ENCODE data around the gene HSD11B2.

The HSD11B2 gene

DNA sequence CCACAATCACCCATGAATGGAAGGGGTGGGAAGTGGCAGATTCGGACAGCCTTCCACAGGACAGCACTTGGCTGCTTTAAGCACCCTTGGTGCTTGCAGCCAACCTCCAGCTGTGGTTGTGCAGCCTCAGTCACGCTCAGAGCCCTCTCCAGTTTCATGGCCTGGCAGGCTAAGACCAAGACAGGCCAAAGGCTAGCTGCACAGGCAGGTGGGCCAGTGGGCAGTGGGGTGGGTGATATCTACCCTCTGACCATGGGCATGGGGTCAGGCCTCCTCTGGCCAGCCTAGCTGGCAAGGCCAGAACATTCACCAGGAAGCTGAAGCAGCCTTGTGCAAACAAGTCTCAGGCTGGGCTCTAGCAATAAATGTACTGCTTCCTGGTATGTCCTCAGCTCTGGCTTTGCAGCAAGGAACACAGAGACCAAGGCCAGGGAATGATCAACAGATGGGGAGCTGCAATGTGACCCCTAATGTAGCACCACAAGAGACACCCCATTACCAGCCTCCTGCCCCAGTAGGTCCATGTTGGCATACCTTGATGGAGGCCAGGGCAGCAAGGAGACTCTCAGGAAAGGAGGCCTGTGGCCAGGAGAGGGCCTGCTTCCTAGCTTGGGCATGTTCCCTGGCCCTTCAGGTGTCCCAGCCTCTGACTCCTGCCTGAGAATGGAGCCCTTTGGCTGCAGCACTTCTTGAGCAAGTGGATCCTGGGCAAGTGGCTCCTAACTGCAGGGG, 20.9 kb downstream of the HSD11B2 start:
- no peak for DNase-seq (ENCODE audit: low spot score)

DNA sequence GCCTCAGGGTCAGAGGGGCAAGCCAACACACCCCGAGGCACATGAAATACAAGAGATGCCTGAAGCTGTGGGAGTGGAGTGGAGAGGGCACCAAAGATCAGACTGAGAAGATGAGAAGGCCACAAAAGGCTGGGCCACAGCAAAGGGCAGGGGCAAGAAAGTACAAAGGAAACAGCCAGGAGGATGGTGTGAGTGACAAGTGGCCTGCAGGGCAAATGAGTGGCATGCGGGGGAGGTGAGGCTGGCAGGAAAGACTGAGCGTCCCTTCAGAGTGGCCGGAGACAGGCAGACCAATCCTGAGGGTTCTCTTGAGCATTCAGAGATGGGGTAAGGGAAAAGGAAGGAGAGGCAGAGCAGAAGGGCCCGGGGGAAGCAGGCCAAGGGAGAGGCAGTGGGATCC, 23.2 kb downstream of the HSD11B2 start:
- no peak for DNase-seq (ENCODE audit: low spot score)

DNA sequence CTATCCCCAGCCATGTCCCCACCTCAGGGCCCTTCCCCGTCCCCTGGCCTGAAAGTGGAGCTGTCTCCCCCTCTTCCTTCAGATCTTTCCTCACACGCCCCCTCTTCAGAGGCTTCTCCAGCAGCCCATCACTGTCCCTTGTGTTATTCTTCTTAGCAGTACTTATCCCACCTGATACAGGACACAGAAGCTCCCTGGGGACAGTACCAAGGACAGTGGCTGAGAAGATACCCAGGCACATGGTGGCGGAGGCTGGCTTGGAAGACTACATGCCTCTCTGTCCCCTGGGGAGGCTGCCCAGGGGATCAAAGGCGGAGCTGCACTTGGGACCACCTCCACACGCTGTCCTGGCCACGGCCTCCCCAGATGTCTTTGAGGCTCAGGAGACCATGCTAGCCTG, 23.9 kb downstream of the HSD11B2 start:
- DNase-seq (ENCODE audit: low spot score) = no peak

DNA sequence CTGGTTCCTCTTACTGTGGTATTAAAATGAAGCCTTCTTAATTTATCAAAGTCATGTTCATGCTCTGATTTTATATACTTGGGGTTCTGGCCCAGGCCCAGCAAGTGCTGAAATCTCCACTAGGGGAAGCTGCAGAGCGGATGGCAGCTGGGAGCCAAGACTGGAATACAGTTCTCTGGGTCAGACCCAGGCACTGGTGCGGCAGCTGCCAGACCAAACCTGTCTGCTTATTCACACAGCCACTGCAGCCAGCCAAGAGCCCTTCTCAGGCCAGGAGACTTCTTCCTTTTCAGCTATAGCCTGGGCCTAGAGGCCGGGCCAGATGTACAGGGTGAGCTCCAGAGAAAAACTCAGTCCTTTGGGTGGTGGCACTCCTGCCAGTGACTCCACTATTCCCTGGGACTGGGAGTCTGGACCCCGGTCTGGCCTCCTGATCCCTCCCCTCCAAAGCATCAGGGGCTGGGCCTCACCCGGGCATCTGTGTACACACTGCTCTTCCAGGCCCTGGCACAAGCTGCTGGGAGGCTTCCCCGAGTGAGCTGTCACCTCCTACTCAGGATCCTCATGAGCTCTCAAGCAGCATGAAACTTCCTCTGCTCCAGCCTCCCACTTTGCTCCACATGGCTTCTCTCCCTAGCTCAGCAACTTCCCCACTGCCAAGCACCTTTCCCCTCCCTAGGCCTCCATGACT, 25.6 kb downstream of the HSD11B2 start:
- peak; percentile 45 for DNase-seq (ENCODE audit: low spot score)

DNA sequence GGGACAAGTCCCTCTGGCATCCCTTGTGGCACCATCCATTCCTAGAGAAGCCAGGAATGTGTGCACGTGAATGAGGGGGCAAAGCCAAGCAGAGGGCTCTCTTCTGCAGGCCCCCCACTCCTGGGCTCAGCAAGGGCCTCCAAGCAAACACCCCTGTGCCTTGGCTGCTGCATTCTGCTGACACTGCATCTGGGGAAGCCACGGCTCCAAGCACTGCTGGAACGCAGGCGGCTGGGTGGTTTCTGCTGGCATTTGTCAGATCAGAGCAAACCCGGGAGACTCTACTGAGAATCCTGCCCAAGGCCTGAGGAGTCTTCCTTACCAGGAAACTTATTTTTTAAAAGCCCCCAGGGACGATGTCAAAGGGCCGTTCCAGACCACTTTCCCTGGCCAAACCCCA, 26.7 kb downstream of the HSD11B2 start:
- DNase-seq (ENCODE audit: low spot score) = no peak

DNA sequence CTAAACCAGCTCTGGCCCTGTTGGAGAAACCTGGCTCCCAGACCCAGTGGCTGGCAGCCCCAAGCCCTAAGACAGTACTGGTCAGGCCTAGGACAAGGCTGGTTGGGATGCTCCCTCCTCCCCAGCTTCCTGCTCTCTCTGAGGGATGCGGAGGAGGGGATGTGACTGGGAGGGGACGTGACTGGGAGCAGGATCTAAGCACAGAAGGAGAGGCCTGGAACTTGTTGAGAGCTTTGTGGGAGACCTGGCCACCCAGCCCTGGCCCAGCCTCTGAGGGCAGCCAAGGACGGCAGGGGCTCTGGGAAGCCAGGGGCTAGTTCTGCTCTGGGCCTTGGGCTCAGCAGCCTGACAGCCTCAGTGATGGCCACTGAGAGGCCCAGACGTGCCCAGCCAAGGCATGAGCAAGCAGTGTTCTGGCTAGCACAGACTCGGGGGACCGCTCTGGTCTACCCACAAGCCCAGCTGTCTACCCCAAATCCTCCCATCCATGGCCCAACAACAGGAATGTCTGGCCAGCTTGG, 27.3 kb downstream of the HSD11B2 start:
- no peak for DNase-seq (ENCODE audit: low spot score)

DNA sequence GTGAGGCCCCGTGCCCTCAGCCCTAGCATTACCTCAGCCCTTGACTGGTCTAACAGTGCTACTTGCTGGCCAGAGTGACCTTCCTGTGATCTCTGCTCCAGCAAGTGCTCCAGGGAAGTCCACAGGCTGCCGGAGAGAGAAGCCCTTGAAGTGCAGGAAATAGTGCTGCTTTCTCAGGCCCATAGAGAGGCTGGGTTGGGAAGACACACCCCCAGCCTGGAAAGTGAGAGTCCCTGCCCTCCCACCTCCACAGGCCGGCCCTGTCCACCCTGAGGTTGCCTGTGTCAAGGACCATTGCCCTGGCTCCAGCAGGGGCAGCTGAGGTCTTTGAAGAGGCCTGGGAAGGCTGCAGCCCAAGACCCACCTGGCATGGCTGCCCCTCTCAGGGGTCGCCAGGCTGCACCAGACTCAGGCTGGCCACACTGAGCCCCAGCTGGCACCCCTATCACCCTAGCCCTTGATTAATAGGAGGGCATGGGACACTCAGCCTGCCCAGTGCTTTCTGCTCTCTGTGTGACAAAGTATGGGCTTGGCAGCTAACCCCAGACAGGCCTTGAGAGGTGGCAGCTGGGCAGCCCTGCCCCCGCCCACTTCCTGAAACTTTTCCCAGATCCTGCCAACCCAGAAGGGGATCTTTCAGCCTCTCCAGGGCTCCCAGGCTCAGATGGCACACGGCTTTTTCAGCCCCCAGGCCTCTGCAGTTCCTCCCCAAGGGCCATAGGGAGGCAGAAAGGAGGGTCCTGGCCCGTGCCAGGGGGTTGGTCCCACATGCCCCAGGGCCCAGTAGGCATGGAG, 28.3 kb downstream of the HSD11B2 start:
- no peak for DNase-seq (ENCODE audit: low spot score)

DNA sequence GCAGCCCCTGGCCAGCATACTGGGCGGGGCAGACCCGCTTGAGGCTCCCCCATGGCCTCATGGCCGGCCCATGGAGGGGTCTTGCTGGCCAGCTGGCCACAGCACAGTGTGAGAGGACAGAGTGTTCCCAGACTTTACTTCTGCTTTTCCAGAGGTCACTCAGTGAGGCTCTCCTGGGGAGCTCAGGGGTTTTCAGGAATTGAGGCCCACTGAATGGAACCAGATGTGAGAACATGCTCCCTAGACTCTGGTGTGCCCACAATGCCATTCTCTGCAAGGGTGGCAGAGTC, 28.9 kb downstream of the HSD11B2 start:
- DNase-seq (ENCODE audit: low spot score) = no peak

DNA sequence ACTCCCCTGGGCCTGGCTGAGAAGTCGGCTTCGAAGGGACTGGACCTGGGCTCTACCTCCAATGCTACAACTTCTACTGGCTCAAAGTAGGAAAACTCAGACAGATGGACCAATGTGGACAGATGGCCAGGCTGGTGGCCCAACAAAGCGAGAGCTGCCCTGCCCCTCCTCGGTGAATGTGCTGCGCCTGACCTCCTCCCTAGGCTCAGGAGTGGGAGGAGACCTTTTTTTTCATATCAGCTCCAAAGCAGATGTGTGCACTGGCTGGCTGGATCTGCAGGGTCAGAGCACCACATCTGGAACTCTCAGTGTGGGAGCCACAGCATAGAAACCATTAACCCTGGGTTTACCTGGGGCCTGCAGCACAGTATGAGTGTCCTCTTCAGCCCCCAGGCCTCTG, 29.2 kb downstream of the HSD11B2 start:
- DNase-seq (ENCODE audit: low spot score) = peak; percentile 86

DNA sequence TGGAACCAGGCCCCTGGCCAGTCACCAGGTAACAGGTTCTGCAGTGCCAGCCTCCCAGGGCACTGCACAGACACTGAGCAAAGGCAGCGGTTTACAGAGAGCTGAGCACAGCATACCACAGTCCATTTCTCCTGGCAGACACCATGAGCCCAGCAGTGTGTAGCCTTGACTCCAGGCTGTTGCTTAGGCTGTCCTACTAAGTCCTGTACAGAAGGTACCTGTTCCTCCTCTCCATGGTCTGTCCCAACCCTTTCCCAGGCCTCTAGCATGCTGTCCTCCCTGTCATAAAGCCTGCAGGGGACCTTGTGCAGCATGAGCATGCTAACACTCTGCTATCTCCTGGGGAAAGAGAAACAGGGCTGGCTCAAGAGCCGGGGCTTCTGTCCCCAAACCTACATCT, 30.0 kb downstream of the HSD11B2 start:
- no peak for DNase-seq (ENCODE audit: low spot score)

DNA sequence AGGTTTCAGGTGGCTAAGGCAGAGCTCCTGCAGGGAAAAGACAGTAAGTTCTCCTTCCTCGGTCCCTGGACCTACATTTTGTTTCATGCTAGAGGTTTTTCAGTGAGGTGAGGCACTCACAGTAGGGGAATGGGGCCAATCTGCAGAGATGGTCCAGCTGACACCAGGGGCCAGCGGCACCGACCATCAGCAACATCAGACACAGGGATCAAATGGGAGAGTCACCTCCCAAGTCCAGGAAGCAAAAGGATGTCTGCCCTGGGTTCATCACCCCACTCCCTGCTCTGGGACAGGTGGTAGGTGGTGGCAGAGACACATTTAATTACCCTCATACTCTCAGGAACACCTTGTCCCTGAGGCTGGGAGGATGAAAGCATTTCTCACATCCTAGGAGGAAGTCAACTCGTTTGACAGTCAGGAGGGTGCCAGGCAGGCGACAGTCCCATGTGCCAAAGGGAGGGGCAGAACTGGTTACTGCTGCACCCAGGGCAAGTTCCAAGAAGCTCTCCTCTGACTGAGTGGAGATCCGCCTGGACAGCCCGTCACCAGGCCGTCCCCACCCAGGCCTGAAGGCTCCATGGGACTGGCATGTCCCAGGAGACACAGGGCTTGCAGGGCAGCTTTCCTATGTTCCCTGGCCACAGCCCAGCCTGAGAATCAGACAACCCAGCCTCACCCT, 30.8 kb downstream of the HSD11B2 start:
- no peak for DNase-seq (ENCODE audit: low spot score)

DNA sequence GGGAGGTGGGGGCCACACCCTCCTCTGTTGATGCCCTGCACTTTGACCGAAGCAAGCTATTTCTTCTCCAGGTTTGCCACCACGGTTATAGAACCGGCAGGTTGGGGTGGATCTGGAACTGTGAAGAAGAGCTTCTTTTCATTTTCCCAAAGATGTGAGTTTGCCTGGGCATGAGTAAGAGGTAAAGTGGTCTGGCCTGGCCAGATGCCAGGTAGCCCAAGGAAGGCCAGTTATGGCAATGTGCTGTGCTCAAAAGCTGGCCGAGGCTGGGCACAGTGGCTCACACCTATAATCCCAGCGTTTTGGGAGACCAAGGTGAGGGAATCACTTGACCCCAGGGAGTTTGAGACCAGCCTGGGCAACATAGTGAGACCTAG, 31.3 kb downstream of the HSD11B2 start:
- peak; percentile 43 for DNase-seq (ENCODE audit: low spot score)

DNA sequence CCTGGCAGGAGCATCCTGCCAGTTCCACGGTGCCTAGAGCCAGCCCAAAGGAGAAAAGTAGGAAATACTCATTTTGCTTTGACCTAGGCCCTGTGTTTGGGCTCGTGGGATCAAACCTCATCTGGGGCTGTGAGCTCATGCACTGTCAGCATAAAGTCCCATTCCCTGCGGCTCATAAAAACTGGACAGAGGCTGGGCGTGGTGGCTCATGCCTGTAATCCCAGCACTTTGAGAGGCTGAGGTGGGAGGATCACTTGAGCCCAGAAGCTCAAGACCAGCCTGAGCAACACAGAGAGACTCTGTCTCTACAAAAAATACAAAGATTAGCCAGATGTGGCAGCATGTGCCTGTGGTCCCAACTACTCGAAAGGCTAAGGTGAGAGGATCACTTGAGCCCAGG, 32.1 kb downstream of the HSD11B2 start:
- DNase-seq (ENCODE audit: low spot score) = no peak

DNA sequence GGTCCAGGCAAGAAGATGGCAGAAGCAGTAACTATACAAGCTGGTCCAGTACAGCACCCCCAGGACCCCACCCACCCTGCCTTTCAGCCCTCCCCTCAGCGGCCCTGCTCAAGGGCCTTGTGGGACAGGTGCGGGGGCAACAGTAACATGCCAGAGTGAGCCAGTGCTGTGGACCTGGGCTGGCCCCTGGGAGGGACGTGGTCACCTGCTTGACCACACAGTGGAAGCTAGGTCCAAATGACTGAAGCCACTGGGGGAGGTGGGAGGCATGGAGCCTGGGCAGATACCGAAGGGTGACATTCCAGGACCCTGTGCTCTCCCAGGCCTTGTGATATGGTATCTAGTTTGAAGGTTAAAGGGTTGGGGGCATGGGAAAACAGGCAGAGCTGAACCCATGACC, 32.8 kb downstream of the HSD11B2 start:
- no peak for DNase-seq (ENCODE audit: low spot score)

DNA sequence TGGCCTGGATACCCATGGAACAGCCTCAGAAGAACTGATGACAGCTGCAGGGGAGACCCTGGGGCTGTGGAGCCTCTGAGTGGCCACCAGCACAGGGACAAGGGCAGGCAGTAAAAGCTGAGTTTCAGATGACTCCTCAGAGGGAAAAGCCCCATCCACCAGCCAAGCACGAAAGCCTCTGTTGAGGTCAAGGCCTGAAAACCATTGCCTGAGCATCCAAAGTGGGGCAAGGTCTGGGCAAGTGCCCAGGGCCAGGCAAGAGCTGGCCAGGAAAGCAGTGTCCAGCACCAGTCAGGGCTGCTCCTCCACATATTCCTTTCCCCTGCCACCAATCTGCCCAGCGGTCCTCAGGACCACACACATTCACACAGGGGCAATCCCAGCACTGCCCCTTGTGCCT, 33.6 kb downstream of the HSD11B2 start:
- DNase-seq (ENCODE audit: low spot score) = no peak

DNA sequence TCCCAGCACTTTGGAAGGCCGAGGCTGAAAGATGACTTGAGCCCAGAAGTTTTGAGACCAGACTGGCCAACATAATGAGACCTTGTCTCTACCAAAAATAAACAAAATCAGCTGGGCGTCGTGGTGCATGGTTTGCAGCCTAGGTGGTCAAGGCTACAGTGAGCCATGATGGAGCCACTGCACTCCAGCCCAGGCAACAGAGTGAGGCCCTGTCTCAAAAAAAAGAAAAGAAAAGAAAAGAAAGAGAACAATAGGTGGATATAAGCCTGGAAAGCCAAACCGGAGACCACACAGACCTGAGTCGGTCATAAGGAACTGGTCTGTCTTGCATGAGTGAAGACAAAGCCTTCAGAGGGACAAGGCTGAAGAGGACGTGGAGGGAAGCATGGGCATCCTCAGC, 35.7 kb downstream of the HSD11B2 start:
- no peak for DNase-seq (ENCODE audit: low spot score)

DNA sequence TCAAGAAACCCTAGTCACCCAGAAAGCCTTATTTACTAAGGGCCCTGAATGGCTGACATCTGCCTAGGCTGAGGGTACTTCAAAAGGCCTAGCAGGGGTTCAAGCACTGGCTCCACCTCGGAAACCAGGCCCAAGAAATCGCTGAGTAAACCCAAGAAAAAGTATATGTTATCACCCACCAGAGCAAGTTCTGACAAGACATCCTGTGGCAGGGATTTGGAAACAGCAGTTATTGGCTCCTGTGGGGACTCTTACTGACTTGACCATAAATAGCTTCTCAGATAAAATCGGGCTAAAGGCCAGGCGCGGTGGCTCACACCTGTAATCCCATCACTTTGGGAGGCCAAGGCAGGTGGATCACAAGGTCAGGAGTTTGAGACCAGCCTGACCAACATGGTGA, 37.8 kb downstream of the HSD11B2 start:
- no peak for DNase-seq (ENCODE audit: low spot score)

DNA sequence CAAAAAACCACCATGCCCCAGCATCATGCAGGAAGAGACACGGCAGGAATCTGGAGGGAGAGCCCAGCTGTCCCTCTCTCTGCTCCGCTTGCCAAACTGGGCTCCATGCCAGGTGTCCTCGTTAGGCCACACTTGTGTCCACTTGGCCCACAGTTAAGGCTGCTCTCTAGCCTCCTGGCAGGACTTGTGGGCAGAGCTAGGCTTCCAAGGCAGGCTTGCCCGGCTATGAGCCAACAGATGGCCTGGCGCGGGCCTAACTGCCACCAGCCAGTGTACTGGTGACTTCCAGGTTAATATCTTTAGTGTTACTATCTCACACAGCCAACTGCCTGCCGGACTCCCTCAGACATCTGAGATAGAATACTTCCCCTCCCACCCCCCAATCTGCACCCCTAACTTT, 39.4 kb downstream of the HSD11B2 start:
- peak; percentile 52 for DNase-seq (ENCODE audit: low spot score)

DNA sequence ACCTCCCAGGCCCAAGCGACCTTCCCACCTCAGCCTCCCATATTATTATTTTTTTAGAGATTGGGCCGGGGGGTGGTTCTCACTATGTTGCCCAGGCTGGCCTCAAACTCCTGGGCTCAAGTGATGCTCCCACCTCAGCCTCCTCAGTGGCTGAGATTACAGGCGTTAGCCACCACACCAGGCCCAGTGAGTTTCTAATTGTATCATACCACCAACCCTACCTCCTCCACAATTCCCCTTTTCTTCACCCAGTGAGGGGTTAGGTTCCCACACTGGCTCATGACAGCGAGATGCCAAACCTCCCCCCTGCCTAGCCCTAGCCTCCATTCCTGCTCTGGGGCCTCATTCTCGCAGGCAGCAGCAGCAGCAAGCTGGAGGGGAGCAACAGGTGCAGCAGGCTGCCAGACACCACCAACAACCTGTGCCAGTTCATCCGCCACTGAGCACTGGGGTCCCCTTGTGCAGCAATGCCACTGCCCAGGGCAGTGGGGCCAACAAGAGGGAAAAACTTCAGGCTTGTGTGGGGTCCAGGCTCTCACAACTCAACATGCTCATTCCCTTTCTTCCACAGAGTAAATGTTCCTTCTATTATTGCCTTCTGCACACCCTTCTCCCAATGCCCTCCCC, 41.0 kb downstream of the HSD11B2 start:
- no peak for DNase-seq (ENCODE audit: low spot score)

DNA sequence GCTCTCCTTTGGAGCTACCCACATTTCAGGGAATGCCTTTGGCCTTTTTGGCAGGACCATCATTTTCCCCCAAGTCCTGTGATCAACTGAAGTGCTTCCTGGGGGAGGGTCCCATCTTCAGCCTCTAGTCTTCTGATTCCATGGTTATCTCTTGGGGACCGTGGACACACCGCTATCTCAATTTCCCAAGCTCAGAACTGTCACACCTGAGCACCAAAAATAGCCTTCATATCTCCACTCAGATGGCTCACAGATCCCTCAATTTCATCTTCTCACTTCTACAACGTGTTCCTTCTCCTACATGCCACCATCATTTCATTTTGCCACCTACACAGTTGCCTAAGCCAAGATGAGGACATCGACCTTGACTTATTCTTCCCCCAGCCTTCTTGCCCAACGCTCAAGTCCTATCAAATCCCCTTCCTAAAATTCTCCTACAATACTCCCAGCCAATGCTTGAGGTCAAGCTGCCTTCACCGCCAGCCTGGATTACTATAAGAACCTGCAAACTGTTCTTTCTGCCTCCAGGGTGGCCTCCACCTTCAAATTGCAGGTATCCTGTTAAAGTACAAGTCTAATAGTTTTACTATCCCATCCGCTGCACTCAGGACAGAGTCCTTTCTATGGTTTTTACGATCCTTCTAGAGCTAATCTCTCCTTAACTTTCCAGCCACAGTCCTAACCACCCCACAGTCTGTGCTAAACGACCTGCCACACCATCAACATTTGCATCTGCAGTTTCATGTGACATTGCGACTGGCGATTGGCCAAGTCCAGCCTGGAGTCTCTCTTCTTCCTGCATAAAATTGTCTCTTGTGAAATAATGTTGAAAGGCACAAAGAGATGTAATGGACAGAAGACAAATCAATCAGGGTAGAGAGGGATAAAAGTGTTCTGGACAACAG, 43.9 kb downstream of the HSD11B2 start:
- DNase-seq (ENCODE audit: low spot score) = peak; percentile 60

DNA sequence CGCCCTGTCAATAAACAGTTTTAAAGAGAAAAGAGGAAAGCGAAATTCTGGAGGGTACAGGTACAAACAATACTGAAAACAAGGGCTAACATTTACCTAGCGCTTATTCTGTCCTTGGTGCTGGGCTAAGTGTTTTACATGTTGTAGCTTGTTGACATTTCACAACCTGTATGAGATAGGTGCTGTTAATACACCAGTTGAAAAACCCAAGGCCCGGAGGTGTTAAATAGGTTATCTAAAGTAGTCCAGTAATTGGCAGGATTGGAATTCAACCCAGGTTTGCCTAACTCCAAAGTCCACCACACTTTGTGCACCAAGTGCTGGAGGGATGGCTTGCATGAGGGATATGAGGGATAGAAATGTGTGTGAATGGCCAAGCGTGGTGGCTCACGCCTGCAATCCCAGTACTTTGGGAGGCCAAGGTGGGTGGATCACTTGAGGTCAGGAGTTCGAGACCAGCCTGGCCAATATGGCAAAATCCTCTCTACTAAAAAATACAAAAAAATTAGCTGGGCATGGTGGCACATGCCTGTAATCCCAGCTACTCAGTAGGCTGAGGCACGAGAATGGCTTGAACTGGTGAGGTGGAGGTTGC, 47.1 kb downstream of the HSD11B2 start:
- DNase-seq (ENCODE audit: low spot score) = no peak
